NCI-H748 (cell line): ENCODE data around the gene LCE6A.

Experiments used
- DNase-seq: peaks from one replicate; lab custom pipeline; 2025; ENCODE audit not compliant: unreplicated experiment; lab: John Stamatoyannopoulos, UW

The LCE6A gene, protein sequence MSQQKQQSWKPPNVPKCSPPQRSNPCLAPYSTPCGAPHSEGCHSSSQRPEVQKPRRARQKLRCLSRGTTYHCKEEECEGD

DNA sequence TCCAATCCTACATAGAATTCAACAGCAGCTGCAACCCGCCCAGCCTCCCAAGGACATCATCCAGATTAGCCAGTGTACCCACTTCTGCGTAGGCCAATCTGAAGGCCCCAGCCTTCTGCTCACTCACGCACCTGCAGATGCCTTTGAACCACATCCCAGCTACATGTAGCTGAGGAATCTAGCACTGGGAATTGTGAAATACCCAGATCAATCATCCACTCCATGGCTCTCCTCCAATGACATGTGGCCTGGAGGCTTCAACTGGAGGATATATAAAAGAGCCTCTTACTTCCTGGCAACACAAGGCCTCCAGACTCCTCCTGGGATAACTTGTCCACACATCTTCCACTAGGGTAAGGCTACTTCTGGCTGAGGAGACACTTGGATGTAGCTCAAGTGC, at the start of gene LCE6A:
Gene LCE6A, plus strand, starts transcription at position 301 of the 400 bp plus-strand sequence. CDS start 665 bp downstream, outside the sequence.
- DNase-seq = no peak

DNA sequence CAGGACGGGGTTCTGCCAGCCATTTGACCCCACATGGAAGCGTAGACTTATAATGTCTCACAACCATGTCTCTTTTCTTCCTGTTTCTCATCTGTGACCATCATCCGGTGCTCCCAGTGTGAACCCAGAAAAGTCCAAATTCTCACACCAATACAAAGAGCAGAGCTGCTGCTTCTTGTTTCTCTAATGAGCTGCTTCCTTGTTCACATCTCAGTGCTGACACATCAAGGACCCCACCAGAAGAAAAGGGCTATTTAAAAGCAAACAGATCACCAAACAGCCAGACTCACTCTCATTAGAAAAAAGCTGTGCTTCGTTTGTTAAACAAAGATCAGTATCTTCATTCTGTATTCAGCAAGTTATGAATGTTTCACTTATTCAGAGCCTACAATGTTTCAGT, 47.0 kb upstream of the LCE6A start:
- DNase-seq = no peak

DNA sequence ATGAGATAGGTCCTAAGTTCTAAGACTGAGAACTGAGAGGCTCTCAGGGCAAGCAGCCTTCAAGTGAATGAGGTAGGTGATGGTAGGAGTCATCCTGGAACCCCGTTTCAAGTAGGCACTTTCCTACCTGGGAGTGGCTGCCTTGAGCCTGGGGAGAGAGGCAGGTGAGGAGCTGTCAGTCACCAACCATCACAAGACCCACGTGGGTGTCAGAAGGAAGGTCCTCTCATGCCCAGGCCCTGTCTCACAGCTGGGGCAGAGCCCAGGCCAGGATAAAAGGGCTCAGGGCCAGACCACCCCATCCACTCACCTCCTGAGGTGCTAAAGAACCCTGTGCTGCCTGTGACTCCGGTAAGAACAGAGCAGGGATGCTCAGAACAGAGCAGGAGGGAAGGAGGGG, 46.2 kb upstream of the LCE6A start, which contains the start of gene LCE1D:
Gene LCE1D, plus strand, starts transcription at position 301 of the 400 bp plus-strand sequence. CDS start 1,074 bp downstream, outside the sequence.
- no peak for DNase-seq

DNA sequence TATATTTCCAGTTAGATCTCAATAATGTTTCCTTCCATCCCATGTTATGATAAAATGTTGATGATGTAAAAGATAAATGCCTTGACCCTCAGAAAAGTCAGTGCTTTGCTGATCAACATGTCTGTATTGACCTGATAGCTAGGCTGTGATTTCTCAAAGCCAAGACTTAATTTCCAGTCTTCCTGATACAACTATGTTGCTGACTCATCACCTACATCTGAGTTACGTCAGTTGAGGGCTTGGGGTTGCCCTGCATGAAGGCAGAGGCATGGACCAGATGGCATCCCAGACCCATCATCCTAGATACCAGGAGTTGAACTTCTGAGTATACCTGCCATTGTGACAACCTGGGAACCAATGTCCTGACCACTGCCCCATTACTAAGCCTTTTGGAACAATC, 41.3 kb upstream of the LCE6A start:
- no peak for DNase-seq

DNA sequence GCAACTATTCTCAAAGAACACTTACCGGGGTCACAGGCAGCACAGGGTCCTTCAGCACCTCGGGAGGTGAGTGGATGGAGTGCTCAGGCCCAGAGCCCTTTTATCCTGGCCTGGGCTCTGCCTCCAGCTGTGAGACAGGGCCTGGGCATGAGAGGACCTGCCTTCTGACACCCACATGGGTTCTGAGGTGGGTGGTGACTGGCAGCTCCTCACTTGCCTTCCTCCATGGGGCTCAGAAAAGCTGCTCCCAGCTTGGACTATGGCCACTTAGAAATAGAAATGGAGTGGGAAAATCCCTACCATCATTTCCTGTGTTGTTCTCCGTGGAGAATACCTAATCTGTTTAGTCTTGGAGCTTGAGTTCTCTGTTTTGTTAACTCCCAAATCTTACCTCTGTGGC, 36.1 kb upstream of the LCE6A start, which contains the start of gene LCE1C:
Gene LCE1C, minus strand, starts transcription at position 76 of the 400 bp plus-strand sequence. CDS start 1,173 bp downstream, outside the sequence.
- no peak for DNase-seq

DNA sequence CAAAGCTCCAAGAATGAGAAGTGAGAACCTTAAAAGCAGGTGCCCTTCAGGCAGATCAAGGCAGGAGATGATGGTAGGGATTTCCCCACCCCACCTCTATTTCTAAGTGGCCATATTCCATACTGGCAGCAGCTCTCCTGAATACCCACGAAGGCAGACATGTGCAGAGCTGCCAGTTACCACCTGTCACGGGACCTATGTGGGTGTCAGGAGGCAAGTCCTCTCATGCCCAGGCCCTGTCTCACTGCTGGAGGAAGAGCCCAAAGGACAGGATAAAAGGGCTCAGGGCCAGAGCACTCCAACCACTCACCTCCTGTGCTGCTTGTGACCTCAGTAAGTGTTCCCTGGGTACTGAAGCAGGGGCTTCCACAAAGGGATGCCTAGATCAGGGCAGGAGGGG, 31.6 kb upstream of the LCE6A start:
- DNase-seq = no peak

DNA sequence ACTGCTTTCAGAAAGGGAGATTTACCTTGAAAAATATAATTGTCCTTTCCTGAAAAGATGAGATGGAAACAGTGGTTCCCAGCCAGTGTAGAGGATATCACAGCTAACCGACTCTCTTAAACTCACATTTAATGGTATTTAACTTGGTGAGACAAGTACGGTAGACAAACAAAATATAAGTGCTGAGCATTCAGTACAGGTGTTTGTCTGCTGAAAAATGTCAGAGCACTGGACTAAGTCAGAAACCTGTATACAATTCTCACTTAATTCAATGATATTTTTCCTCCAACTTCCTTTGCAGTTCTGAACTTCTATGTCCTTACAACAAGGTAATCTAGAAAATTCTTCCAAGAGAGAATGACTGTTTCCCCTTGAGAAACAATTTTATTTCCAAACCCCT, 31.0 kb upstream of the LCE6A start, which contains the start of gene LCE1B:
Gene LCE1B, plus strand, starts transcription at position 301 of the 400 bp plus-strand sequence. CDS start 476 bp downstream, outside the sequence.
- DNase-seq = no peak

DNA sequence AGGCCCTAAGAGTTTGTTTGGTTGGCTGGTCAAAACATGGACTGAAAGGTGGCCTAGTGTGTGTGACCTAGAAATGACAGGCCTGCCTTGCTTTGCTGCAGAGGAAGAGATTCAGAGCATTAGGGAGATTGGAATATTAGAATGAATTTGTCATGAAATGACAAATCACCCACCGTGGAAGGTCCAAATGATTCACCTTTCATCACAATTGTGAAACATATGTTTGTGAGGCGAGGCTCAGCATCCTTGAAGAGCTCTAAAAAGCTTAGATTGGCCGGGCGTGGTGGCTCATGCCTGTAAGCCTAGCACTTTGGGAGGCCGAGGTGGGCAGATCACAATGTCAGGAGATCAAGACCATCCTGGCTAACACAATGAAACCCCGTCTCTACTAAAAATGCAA, 25.3 kb upstream of the LCE6A start:
- DNase-seq = no peak

DNA sequence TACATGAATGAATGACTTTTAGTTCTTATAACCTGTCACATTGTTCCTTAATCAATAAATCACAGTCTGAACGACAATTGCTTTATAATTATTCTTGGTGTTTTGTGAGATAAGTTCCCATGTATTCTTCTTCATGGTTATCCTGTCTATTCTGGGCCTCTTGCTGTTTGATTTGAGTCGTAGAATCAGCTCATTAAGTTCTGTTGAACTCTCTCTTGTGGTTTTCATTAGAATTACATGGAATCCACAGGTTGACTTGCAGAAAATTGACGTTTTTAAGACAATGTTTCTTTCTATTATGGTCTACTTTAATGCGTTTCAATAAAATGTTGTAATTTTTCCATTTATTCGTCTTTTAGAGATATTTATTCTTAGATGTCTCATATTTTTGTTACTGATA, 19.4 kb upstream of the LCE6A start:
- no peak for DNase-seq

DNA sequence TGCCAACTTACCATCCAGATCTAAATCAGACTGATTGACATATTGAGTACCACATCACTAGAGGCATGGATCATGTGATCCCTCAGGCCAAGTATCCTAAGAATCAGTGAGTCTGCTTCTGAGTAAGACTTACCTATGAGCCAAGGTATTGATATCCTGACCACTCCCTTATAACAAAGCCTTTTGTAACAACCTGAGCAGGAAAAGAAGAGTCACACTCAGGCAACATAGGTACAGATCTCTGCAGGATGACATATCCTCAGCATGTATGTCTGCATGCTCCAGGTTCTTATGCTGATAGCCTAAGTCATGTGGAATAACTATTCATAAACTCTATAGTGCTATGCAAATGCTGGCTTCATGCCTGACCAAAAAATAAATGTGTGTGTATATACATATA, 17.7 kb upstream of the LCE6A start:
- no peak for DNase-seq

DNA sequence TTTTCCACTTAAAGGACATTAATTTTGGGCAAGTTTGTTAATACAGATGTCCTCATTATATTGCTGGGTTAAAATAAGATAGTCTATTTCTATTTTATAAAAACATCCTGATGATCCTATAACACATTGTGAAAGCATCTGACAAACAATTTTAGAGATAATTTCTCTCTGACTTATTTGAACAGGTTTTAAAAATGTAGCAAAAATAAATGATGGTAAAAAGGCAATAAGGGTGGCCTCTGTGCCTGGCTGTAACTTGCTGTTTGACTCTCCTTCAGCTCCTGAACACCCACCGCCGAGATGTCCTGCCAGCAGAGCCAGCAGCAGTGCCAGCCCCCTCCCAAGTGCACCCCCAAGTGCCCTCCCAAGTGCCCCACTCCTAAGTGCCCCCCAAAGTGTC, 15.5 kb upstream of the LCE6A start, which contains the start of gene LCE1A:
Gene LCE1A, plus strand, starts transcription at position 301 of the 400 bp plus-strand sequence. Its CDS starts 0 bp downstream, at position 301.
- no peak for DNase-seq

DNA sequence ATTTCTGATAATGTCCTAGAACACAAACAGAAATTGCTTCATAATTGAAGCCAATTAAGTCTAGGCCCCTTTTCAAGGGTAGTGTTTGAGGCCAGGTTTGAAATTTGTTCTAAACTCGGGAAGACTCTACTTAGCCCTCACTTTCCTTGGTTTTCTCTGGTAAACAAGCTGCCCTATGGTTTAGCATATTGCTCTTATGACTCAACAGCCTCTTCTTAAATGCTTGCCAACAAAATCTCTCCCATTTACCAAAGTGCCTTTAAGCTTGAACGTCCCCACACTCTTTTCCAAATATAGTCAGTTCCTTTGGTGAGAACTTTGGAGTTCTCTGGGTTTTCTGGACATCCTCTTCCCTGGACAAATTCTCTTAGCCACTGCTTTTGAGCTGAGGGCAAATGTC, 5.8 kb upstream of the LCE6A start:
- no peak for DNase-seq

DNA sequence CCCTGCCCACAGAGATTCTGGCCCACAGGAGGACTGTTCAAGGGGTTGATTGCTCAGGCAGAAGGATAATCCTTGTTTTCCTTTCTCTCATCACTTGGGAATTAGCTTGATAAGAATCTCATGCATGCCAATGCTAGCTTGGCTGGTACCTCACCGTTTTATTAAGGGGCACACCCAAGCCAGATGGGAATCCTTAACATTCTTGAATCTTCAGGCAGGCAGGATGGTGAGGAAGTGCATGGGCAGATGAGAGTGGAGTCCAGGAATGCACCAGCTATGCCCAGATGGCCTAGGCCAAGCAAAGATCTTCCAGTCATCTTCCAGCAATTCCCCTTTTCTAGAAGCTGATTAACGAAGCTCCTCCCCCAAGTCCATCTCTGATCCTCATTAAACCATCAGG, 13.0 kb downstream of the LCE6A start:
- no peak for DNase-seq

DNA sequence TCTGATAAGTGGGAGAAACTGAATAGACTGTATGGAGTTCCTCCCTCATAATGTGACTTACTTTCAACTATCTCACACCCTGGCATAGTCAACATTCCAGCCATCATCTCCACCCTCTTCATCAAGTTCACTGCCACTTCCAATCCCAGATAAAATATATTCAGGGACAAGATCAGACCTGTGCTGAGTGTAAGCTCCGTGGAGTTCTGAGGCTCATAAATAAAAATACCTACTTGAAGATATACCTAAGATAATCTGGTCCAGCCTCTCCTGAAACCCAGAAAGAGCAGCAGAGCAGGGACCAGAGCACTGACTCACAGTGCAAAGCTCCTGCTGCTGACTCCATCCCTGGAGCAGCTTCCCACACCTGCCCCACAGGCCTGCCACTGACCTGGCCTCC, 15.4 kb downstream of the LCE6A start:
- DNase-seq = no peak

DNA sequence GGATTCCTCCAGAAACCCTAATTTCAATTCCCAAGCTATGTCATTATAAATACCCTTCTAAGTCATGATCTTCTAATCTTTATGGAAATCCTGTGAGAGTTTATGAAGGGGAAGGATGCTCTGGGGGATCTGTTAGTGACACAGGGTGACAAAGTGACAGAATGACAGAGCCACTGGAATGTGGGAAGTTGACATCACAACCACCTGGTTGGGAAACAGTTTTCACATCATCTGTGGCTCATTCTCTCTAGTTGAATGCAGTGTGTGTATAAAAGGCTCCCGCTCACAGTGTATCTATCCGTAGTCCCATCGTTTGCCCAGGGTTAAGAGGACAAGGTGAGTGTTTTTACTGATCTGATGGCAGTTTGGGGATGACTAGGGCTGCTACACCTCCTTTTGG, 17.0 kb downstream of the LCE6A start, which contains the start of gene LCE7A:
Gene LCE7A, plus strand, starts transcription at position 301 of the 400 bp plus-strand sequence. CDS start 702 bp downstream, outside the sequence.
- DNase-seq = no peak

DNA sequence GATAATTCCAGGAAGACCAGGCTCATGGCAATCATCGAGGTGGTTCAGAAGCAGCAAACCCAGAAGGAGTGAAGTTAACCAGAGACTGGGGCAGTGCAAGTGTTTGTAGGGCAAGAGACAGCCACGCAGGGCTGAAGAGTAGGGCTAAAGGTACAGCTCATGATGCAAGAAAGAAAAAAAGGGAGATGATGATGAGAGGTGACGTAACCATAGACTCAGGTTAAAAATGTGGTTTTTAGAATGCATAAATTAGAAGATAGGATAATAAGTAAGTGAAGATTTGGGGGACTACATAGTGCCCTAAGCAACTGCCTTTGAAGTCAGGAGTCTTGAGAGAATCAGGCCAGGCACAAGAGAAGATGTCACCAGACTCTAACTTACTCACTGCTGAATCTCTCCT, 17.5 kb downstream of the LCE6A start:
- no peak for DNase-seq

DNA sequence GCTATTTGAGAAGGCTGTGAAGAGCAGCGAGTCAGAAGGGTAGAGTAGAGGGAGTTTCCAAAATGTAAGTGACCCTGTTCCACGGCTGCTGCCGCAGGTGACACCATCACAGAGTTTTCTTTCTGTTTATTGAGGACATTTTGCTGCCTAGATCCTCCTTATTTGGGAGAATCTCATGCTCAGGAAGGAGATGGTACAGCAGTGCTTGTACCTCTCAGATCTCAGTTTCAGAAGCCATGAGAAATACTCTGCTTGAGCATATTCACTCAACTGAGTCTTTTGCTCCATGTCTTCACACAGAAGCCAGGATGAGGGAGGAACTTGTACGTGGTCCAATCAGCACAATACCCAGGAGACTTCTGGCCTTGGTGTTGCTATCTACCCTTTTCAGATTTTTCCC, 18.7 kb downstream of the LCE6A start:
- no peak for DNase-seq

DNA sequence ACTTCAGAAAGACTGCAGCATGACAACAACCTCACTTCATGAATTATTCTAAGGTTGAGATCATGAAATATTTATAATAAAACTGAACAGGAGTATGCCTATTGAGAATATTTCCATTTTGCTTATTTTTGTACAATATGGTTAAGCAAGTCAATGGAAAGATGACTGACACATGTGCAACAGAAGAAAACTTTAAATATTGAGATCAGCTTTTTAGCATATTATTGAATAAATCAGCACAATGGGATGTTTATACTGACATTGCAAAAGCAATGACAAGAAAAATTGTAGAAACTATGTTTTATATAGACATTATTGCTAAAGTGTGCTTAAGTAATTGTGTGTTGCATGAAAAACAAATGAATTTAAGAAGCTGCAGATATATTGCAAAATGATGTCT, 21.8 kb downstream of the LCE6A start:
- no peak for DNase-seq

DNA sequence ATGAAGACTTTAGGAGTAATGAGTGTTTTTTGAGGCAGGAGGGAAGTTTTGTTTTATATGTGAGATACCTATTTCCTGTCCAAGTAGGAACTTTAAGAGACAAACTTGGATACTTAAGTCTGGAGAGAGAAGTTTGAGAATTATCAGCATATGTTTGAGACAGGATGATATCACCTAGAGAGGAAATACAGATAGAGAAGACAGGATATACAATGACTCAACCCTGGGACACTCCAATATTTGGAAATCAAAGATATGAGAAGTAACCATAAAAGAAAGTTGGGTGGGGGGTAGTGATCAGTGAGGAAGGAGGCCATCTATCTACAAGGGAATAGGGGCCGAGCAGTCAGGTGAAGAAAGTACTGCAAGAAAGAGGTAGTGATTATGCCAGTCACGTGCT, 23.7 kb downstream of the LCE6A start:
- no peak for DNase-seq

DNA sequence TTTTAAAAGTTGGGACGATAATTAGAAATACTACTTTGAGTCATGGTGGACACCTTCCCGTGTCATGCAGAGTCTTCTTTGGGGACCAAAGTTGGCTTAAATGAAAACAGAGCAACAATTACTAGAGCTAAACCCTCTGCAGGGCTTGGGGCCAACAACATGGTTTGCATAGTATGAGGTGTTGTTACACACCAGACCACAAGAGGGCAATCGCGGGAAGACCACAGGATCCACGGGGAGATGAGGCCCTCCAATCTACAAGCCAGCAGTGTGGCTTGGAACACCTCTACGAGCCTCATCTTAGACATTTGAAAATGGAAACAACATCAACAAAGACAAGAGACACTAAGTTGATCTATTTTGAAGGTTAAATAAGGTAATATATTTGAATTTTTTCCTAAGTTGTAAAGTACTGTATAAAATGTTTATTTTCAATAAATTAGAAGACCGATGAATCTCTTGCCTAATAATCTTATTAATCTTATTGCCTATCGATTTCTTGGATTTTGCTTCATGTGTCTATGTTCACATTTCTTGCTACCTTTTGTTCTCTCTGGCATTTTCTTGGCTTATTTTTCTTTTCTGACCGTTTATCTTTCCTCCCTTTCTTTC, 27.3 kb downstream of the LCE6A start:
- DNase-seq = peak; percentile 57

DNA sequence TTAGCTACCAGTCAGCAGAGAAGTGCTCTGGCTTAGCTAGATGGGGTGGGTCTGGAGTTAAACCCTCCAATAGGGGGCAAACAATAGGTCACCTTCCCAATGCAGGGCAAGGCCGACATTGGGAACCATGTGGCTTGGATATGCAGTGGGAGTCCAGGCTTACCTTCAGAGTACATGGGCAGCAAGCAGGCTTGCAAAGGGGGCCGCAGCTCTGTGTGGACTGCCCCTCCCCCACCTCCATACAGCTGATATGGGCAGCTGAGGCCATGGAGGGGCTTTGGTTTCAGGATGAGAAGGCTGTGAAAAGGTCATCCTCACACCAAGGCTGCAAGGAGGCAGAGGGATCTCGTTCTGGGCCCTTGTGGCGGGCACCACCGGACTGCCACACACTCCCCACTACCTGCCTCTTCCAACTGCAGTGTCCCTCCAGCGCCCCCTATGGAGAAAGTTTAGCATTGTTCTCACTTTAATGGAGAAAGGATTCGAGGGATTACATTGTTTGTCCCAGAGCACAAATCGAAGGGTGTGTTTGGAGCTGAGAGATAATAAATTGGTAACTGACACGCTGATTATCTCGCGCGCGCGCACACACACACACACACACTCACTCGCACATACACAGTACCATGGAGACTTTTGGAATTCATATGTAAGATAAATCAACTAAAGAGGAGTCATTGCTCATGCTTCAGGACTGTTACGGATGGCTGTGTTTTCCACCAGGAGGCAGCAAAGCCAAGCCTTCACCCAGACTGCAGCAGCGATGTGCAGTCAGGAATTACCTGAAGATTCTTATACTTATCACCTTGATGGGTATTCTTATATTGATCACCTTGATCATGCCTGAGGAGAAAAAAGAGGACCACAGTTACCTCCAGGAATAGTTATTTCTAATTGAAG, 28.4 kb downstream of the LCE6A start:
- peak; percentile 19 for DNase-seq

DNA sequence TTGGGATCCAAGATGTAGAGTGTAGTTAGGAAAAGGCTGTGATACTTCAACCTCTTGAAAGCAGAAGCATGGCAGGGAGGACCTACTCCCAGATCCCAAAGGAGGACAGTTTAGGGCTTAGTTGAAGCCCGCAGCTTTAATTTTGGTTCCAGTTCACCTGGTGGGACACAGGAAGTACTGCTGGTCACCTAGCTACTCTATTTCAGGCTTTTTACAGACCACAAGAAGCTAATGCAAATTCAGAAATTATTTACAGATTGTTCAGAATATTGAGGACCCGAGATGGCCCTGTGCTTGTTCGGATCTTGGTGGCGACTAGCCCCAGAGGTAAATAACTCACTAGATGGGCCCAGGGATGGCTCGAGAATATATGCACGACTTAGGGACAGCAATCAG, 29.1 kb downstream of the LCE6A start:
- no peak for DNase-seq
